Body of pancreas (tissue), 4 donors: ENCODE results near the gene NKRF. TPM values are rescaled to one million over a fixed set of nuclear protein-coding genes. Genes with fewer than 3 reads are reported as not detected.

ENCODE experiments used
- ATAC-seq: fragments of 150-250 bp; one replicate; pipeline ENCODE4 v1.9.1; 2016
- DNase-seq, 4 donors: peaks; one replicate each; pipeline ENCODE4 v3.0.0-alpha.2; 2019
- H3K27ac ChIP-seq, 4 donors: fragments of 200-600 bp; sonication (generic); 1 replicate in 3 of 4; 2 replicates in 1 of 4; pipeline versions ENCODE4 v1.5.1 to v1.6.1; 2016 to 2019; ENCODE audit warnings: mild to moderate bottlenecking in 1 of 4, mixed read lengths in 1 of 4, moderate library complexity in 1 of 4
- H3K27me3 ChIP-seq, 2 donors: fragments of 200-600 bp; sonication (generic); one replicate each; pipeline ENCODE4 v1.6.0; 2016; ENCODE audit warnings: mild to moderate bottlenecking in 1 of 2
- H3K36me3 ChIP-seq, 2 donors: fragments of 200-600 bp; sonication (generic); replicated peaks in 1 of 2; 2 replicates each; pipeline ENCODE4 v1.5.1; 2016; ENCODE audit warnings: low read depth in 2 of 2; ENCODE audit not compliant: insufficient read depth in 1 of 2
- H3K4me1 ChIP-seq: fragments of 200-600 bp; sonication (generic); one replicate; pipeline ENCODE4 v1.6.0; 2016
- H3K4me3 ChIP-seq, 2 donors: fragments of 200-600 bp; sonication (generic); 1 replicate in 1 of 2; 2 replicates in 1 of 2; pipeline ENCODE4 v1.5.1; 2016 to 2019
- H3K9me3 ChIP-seq, 3 donors: fragments of 200-600 bp; sonication (generic); 1 replicate in 2 of 3; 2 replicates in 1 of 3; pipeline ENCODE4 v1.5.1; 2016
- POLR2A ChIP-seq, 3 donors: fragments of 450-650 bp; IDR thresholded peaks; one replicate each; pipeline ENCODE4 v1.6.1; 2016; ENCODE audit warnings: antibody characterized with exemption in 3 of 3, mild to moderate bottlenecking in 2 of 3
- WGBS, 2 donors: methylation state at CpG; one replicate each; pipeline ENCODE4 v1.1.5; 2017; 5-methylcytosine and 5-hydroxymethylcytosine counted together
- intact Hi-C: fragments of 100-400 bp; cut with DNase I; formaldehyde crosslinking; loops from one replicate; pipeline ENCODE4 v1.15.1; 2023
- total RNA-seq, 2 donors: library from RNA; depleted of rRNA; stranded (reverse); fragments of >200 nt; gene quantifications; one replicate each; pipeline ENCODE4 v1.1.0, GENCODE V29; 2016
- TF ChIP-seq, protein P1 (sequence below), 7 experiments: fragments of 450-650 bp in 4 of 7; fragments of 200-600 bp in 3 of 7; sonication (generic) in 3 of 7; IDR thresholded peaks; one replicate each; pipeline ENCODE4 v1.5.1; 2016 to 2019; ENCODE audit warnings: antibody characterized with exemption in 7 of 7

NKRF gene
- total RNA-seq, 2 donors from 2014 or later: 3.9 to 4.0 TPM

DNA sequence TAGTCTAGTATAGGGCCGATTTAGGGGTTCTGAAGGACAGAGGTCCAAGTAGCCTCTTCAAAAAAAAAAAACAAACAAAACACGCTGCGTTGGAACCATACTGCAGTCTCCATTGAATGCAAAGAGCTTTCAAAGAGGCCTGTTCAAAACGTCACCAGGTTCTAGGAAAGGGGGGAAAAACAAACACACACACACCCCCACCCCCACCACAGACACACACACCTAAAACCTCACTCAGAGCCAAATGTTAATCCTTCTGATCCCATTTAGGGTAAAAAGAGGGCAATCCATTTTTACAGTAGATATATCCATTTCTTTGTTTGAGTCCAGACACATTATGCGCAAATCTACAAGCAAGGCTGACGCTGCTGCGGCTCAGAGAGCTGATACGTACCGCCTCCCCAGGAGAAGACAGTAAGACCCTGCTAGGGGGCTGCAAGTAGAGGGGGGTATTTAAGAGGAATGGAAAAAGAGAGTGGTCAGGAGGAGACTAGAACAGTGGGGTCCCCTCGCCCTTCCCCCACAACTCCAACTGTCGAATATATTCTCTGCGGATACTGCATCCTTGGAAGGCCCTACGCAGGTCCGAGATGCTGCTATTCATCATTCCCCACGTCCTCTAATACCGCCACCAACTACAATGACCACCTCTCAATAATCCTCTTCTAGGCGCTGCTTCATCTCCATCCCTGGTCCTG, 1.3 kb downstream of the NKRF start:
- ATAC-seq (no peak), DNase-seq (no peak)
- 24 to 47% methylated on average over 7 to 17 of the region's 17 CpGs for WGBS, 2 donors
- H3K4me1 ChIP-seq: no peaks in the 10 kb centered on the region
- no peak overlapping the region for H3K27ac ChIP-seq
- H3K36me3 ChIP-seq: no peaks in the 10 kb centered on the region
- H3K9me3 ChIP-seq: no peaks in the 10 kb centered on the region
- H3K4me3 ChIP-seq: no peak overlapping the region
- TF ChIP-seq, protein P1, sequence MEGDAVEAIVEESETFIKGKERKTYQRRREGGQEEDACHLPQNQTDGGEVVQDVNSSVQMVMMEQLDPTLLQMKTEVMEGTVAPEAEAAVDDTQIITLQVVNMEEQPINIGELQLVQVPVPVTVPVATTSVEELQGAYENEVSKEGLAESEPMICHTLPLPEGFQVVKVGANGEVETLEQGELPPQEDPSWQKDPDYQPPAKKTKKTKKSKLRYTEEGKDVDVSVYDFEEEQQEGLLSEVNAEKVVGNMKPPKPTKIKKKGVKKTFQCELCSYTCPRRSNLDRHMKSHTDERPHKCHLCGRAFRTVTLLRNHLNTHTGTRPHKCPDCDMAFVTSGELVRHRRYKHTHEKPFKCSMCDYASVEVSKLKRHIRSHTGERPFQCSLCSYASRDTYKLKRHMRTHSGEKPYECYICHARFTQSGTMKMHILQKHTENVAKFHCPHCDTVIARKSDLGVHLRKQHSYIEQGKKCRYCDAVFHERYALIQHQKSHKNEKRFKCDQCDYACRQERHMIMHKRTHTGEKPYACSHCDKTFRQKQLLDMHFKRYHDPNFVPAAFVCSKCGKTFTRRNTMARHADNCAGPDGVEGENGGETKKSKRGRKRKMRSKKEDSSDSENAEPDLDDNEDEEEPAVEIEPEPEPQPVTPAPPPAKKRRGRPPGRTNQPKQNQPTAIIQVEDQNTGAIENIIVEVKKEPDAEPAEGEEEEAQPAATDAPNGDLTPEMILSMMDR (IDR thresholded peaks at IDR 0.05): no peak
- TF ChIP-seq POLR2A (IDR thresholded peaks at IDR 0.05): no peak
- H3K27me3 ChIP-seq: no peaks in the 10 kb centered on the region
- intact Hi-C loops: no loop called here

DNA sequence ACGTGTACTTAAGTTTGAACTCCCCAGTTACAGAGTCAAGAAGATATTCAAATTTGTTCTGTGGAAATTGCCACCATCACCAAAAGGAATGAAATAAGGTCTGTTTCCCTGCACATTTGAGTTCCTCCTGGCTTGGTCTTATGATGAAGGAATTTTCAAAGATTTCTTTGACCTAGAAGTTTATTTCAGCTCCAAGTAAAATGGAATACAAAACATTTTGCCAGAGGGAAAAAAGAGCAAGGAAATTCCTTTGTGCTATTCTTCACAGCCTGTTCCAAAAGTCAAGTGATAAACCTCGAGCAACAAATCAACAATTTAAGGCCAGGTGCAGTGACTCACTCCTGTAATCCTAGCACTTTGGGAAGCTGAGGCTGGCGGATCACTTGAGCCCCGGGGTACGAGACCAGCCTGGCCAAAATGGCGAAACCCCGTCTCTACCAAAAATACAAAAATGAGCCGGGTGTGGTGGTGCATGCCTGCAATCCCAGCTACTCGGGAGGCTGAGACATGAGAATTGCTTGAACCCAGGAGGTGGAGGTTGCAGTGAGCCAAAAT, 3.4 kb downstream of the NKRF start:
- TF ChIP-seq, protein P1 (IDR thresholded peaks at IDR 0.05): no peak
- TF ChIP-seq POLR2A (IDR thresholded peaks at IDR 0.05): no peak
- ATAC-seq (no peak), DNase-seq (no peak)
- no peak overlapping the region for H3K27ac ChIP-seq
- H3K4me3 ChIP-seq: no peak overlapping the region
- H3K27me3 ChIP-seq: no peaks in the 10 kb centered on the region
- H3K36me3 ChIP-seq: no peaks in the 10 kb centered on the region
- H3K4me1 ChIP-seq: no peaks in the 10 kb centered on the region
- no peaks in the 10 kb centered on the region for H3K9me3 ChIP-seq
- WGBS, 2 donors: 73 to 82% methylated on average over 5 to 9 of the region's 9 CpGs
- intact Hi-C loops: no loop called here

DNA sequence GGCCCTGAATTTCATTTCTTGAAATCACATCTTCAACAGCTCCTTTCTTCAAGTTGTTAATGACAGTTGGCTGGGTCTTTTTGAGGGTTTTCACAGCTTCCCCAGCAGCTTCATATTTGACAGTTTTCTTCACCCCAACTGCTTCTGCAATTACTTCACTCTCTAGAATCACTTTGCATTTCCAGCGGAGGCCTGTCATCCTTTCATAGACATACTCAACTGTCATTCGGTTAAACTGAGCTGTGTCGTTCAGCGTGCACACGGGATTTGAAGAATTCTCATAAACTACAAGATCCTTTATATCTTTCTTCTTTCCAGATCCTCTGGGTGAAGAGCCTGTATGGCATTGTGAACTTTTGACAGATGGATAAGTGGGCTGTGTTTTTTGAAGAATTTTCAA, 16.4 kb downstream of the NKRF start:
- ATAC-seq (no peak), DNase-seq (no peak)
- no peaks in the 10 kb centered on the region for H3K9me3 ChIP-seq
- intact Hi-C loops: no loop called here
- no peak overlapping the region for H3K27ac ChIP-seq
- no peaks in the 10 kb centered on the region for H3K27me3 ChIP-seq
- H3K4me3 ChIP-seq: no peak overlapping the region
- 93 to 100% methylated on average over 5 of the region's 5 CpGs for WGBS, 2 donors
- no peaks in the 10 kb centered on the region for H3K36me3 ChIP-seq
- no peaks in the 10 kb centered on the region for H3K4me1 ChIP-seq
- TF ChIP-seq, protein P1 (IDR thresholded peaks at IDR 0.05): no peak
- TF ChIP-seq POLR2A (IDR thresholded peaks at IDR 0.05): no peak

DNA sequence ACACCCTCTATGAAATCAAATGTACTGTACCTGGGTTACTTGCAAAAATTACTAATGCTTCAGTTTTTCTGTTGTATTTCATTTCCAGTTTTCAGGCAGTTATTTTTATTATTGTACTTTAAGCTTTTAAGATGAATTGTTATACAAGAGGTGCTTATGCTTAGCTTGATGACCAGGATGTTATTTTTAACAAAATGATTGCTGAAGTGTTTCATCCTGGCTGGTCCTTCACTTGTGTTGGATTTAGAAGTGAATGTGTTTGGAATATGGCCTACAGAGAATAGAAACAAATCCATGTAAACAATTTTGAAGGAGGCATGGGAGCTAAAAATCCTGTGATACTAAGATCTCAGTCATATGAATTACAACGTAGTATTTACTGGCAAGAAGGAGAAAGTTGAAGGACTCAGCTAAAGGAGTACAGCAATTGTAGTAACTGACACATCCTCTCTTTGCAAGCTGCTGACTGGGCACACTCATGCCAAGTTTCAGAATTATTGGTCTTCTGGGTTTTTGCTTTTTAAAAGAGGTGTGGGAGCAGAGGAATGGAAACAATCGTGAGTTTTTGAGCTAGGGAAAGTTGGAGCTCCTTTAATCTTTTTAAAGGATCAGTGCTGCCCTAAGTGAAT, 22.7 kb downstream of the NKRF start:
- no peak for ATAC-seq
- TF ChIP-seq, protein P1 (IDR thresholded peaks at IDR 0.05): no peak
- TF ChIP-seq POLR2A (IDR thresholded peaks at IDR 0.05): no peak
- no peak for DNase-seq

More for the DNA sequence above, 22.7 kb downstream of the NKRF start:
- Histone ChIP-seq H3K27ac (no peak overlapping the region), H3K9me3 (no peaks in the 10 kb centered on the region), H3K4me3 (no peak overlapping the region), H3K36me3 (no peaks in the 10 kb centered on the region), H3K4me1 (no peaks in the 10 kb centered on the region), H3K27me3 (no peaks in the 10 kb centered on the region)
- intact Hi-C loops: no loop called here
- 67 to 74% methylated on average over 2 of the region's 2 CpGs for WGBS, 2 donors
